C4-2B (cell line): Measurements from ENCODE around the gene USP34.

Experiments
- ZFX ChIP-seq: fragments of 450-650 bp; IDR thresholded peaks from 2 replicates; pipeline ENCODE4 v1.6.1; 2017
- TF ChIP-seq, protein P1 (sequence below): fragments of 450-650 bp; conservative IDR thresholded peaks from 2 replicates; pipeline ENCODE4 v1.5.1; 2017; ENCODE audit warnings: mild to moderate bottlenecking

GRCh38 chr2:61361068-61361467 lies 109.8 kb downstream of the USP34 start:
- TF ChIP-seq, protein P1, sequence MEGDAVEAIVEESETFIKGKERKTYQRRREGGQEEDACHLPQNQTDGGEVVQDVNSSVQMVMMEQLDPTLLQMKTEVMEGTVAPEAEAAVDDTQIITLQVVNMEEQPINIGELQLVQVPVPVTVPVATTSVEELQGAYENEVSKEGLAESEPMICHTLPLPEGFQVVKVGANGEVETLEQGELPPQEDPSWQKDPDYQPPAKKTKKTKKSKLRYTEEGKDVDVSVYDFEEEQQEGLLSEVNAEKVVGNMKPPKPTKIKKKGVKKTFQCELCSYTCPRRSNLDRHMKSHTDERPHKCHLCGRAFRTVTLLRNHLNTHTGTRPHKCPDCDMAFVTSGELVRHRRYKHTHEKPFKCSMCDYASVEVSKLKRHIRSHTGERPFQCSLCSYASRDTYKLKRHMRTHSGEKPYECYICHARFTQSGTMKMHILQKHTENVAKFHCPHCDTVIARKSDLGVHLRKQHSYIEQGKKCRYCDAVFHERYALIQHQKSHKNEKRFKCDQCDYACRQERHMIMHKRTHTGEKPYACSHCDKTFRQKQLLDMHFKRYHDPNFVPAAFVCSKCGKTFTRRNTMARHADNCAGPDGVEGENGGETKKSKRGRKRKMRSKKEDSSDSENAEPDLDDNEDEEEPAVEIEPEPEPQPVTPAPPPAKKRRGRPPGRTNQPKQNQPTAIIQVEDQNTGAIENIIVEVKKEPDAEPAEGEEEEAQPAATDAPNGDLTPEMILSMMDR, result no peak
- no peak for TF ChIP-seq ZFX
